A549 treated with AZD9567 at 1 μM for 4 hours (cell line): ENCODE results near the gene ERVMER34-1. TPM values are rescaled to one million over a fixed set of nuclear protein-coding genes. Genes with fewer than 3 reads are reported as not detected.

ENCODE experiments used
- total RNA-seq: library from RNA; stranded (reverse); fragments of 200-300 nt; extraction: Qiagen RNA extraction; gene quantifications from 5 replicates; pipeline ENCODE4 v1.2.3, GENCODE V29; 2022; ENCODE audit not compliant: insufficient read depth

ERVMER34-1 gene
- 0.35 to 0.59 TPM (median 0.47 TPM) in 4 of 5 replicates, not detected in the other for total RNA-seq

GRCh38 chr4:52750819-52751486 lies at the start of gene ERVMER34-1:
TSS of gene ERVMER34-1 (minus strand) at chr4:52751425. CDS start at chr4:52745520, 5,905 bp downstream.

Other genes with a start within 250 kb of the ERVMER34-1 start
- 4.4 to 8.0 TPM (median 7.7 TPM) in 5 replicates for gene USP46, start 92.1 kb downstream of the ERVMER34-1 start, total RNA-seq
- gene RASL11B, start 110.9 kb upstream of the ERVMER34-1 start, total RNA-seq: 0.09 to 0.29 TPM (median 0.15 TPM) in 4 of 5 replicates, not detected in the other